ENCODE results near the gene RCC1. TPM values are rescaled to one million over a fixed set of nuclear protein-coding genes. Genes with fewer than 3 reads are reported as not detected.

The RCC1 gene
- total RNA-seq, 2 donors from 2014 or later, result 29.9 to 101 TPM

DNA sequence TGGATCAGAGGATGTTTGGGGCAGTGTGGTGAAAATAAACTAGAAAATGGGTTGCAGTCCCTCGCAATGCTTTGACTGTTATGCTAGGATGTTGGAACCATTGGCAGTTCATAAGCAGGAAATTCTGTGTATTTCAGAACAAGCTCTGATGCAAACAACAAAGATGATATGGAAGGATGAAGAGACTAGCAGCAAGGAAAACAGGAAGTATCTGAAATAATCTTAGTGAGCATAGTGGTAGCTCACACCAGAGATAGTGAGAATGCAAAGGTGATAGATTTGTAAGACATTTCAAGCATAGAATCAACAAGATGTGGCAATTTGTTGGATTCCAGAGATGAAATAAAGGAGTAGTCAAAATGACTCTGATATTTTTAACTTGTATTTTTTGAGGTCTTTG, 11.1 kb upstream of the RCC1 start:
- Histone ChIP-seq H3K4me3 (no peak overlapping the region), H3K27me3 (no peaks in the 10 kb centered on the region), H3K27ac (no peak overlapping the region), H3K9ac (ENCODE audit: low read depth in 2 of 2, low read length in 2 of 2) (no peak overlapping the region), H3K4me1 (no peaks in the 10 kb centered on the region), H3K36me3 (peaks cover 11% of the 10 kb centered on the region), H3K9me3 (no peaks in the 10 kb centered on the region)
- TF ChIP-seq, protein P1, sequence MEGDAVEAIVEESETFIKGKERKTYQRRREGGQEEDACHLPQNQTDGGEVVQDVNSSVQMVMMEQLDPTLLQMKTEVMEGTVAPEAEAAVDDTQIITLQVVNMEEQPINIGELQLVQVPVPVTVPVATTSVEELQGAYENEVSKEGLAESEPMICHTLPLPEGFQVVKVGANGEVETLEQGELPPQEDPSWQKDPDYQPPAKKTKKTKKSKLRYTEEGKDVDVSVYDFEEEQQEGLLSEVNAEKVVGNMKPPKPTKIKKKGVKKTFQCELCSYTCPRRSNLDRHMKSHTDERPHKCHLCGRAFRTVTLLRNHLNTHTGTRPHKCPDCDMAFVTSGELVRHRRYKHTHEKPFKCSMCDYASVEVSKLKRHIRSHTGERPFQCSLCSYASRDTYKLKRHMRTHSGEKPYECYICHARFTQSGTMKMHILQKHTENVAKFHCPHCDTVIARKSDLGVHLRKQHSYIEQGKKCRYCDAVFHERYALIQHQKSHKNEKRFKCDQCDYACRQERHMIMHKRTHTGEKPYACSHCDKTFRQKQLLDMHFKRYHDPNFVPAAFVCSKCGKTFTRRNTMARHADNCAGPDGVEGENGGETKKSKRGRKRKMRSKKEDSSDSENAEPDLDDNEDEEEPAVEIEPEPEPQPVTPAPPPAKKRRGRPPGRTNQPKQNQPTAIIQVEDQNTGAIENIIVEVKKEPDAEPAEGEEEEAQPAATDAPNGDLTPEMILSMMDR (IDR thresholded peaks at IDR 0.05), result no peak
- intact Hi-C loops (cut with DNase I), result no loop called here
- DNase-seq, result no peak

DNA sequence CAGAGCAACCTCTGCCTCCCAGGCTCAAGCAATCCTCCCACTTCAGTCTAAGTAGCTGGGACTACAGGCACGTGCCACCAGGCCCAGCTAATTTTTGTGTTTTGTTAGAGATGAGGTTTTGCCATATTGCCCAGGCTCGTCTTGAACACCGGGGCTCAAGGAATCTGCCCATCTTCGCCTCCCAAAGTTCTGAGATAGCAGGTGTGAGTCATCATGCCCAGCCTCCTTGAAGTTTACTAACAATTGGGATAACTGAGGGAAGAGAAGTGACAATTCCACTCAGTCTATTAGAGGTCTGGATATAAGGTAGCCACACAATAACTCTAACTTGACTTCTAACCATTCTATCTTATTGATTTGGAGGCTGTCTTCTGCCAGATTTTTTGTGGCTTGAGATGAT, 6.3 kb upstream of the RCC1 start:
- Histone ChIP-seq H3K9me3 (no peaks in the 10 kb centered on the region), H3K27ac (no peak overlapping the region), H3K4me3 (no peak overlapping the region), H3K4me1 (no peaks in the 10 kb centered on the region), H3K36me3 (peaks cover 7% of the 10 kb centered on the region), H3K27me3 (no peaks in the 10 kb centered on the region), H3K9ac (ENCODE audit: low read depth in 2 of 2, low read length in 2 of 2) (no peak overlapping the region)
- TF ChIP-seq, protein P1 (IDR thresholded peaks at IDR 0.05), result no peak
- intact Hi-C loops (cut with DNase I), result no loop called here
- DNase-seq, result no peak

DNA sequence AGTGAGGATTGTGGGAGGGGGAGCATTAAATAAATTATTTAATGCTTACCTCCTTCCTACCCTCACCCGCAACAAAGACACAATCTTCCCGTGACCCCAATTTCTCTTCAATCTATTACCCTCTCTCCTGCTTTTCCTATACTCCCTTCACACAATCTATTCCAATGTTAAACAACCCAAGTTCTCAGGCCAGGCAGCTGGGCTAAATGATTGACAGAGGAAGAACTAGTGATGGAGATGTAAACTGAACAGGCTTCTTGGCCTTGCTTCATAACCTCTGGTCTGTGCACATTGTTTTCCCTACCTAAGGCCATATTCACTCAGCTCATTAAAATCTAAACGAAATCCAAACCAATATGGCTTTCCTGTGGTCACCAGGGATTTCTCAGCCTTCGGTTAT, 3.9 kb upstream of the RCC1 start:
- H3K36me3 ChIP-seq, result peaks cover under 1% of the 10 kb centered on the region
- no peaks in the 10 kb centered on the region for H3K9me3 ChIP-seq
- peak overlapping the region; percentile 44 for H3K27ac ChIP-seq
- H3K27me3 ChIP-seq, result no peaks in the 10 kb centered on the region
- no peak overlapping the region for H3K4me3 ChIP-seq
- intact Hi-C loops (cut with DNase I), result no loop called here
- TF ChIP-seq, protein P1 (IDR thresholded peaks at IDR 0.05), result no peak
- DNase-seq, result no peak
- no peak overlapping the region for H3K9ac ChIP-seq (ENCODE audit: low read depth in 2 of 2, low read length in 2 of 2)
- no peaks in the 10 kb centered on the region for H3K4me1 ChIP-seq

DNA sequence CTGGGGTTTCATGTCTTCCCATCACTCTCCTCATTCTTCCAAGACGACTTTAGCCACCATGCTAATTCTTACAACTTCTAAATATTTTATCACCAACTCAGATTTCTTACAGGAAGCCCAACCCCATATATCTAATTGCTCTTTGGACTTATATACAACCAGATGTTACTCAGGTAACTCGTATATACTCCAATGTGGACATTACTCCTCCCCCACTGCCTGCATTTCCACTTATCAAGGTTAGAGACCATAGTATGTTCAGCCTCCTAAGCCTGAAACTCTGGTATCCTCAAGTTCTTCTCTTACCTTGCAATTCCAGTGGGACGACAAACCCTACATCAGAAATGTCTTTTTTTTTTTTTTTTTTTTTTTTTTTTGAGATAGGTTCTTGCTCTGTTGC, 2.7 kb upstream of the RCC1 start:
- H3K9ac ChIP-seq (ENCODE audit: low read depth in 2 of 2, low read length in 2 of 2), result no peak overlapping the region
- no peaks in the 10 kb centered on the region for H3K9me3 ChIP-seq
- TF ChIP-seq, protein P1 (IDR thresholded peaks at IDR 0.05), result no peak
- intact Hi-C loops (cut with DNase I), result no loop called here
- no peak overlapping the region for H3K4me3 ChIP-seq
- peak overlapping the region; percentile 42 for H3K27ac ChIP-seq
- DNase-seq, result peak; percentile 55
- peaks cover 6% of the 10 kb centered on the region for H3K4me1 ChIP-seq
- H3K36me3 ChIP-seq, result no peaks in the 10 kb centered on the region
- H3K27me3 ChIP-seq, result no peaks in the 10 kb centered on the region

DNA sequence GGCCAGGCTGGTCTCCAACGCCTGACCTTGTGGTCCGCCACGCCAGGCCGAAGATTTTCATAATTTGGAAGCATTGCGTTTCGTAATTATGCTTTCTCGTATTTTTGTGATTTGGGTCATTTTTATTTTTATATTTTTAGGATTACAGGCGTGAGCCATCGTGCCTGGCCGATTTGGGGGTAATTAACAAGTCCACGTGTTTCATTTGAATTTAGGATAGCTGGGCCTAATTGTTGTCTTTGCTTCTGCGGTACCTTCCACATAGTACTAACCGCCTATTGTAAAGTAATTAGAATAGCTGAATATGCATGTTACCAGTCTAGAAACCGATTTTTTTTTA, 1.0 kb downstream of the RCC1 start:
- peak overlapping the region; percentile 67 to 98 for H3K9ac ChIP-seq (ENCODE audit: low read depth in 2 of 2, low read length in 2 of 2)
- TF ChIP-seq, protein P1 (IDR thresholded peaks at IDR 0.05), result no peak
- H3K4me1 ChIP-seq, result peaks cover 25% of the 10 kb centered on the region
- intact Hi-C loops (cut with DNase I), result no loop called here
- peak overlapping the region; percentile 66 for H3K4me3 ChIP-seq
- H3K36me3 ChIP-seq, result no peaks in the 10 kb centered on the region
- no peak for DNase-seq
- no peaks in the 10 kb centered on the region for H3K27me3 ChIP-seq
- no peaks in the 10 kb centered on the region for H3K9me3 ChIP-seq
- peak overlapping the region; percentile 84 for H3K27ac ChIP-seq

DNA sequence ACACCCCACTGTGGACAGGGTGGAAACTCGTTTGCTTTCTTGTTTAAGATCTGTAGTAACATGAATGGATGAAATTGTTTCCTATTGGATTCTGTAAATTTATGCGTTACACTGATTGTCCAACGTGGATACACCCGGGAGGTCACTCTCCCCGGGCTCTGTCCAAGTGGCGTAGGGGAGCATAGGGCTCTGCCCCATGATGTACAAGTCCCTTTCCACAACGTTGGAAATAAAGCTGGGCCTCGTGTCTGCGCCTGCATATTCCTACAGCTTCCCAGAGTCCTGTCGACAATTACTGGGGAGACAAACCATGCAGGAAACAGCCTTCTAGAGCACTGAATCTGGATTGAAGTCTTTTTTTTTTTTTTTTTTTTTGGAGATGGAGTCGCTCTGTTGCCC, 1.4 kb downstream of the RCC1 start:
- TF ChIP-seq, protein P1 (IDR thresholded peaks at IDR 0.05), result no peak
- DNase-seq, result peak; percentile 26
- peak overlapping the region; percentile 84 for H3K27ac ChIP-seq
- H3K27me3 ChIP-seq, result no peaks in the 10 kb centered on the region
- peak overlapping the region; percentile 66 to 98 for H3K9ac ChIP-seq (ENCODE audit: low read depth in 2 of 2, low read length in 2 of 2)
- H3K9me3 ChIP-seq, result no peaks in the 10 kb centered on the region
- intact Hi-C loops (cut with DNase I), result no loop called here
- H3K36me3 ChIP-seq, result no peaks in the 10 kb centered on the region
- peaks cover 25% of the 10 kb centered on the region for H3K4me1 ChIP-seq
- H3K4me3 ChIP-seq, result peak overlapping the region; percentile 66

All from colonic mucosa (tissue), 4 donors.